Measurements from ENCODE around the gene LCOR. TPM values are rescaled to one million over a fixed set of nuclear protein-coding genes. Genes with fewer than 3 reads are reported as not detected.

The LCOR gene
- total RNA-seq, 4 donors from 2014 or later, result 13.0 to 36.8 (median 17.1) TPM

DNA sequence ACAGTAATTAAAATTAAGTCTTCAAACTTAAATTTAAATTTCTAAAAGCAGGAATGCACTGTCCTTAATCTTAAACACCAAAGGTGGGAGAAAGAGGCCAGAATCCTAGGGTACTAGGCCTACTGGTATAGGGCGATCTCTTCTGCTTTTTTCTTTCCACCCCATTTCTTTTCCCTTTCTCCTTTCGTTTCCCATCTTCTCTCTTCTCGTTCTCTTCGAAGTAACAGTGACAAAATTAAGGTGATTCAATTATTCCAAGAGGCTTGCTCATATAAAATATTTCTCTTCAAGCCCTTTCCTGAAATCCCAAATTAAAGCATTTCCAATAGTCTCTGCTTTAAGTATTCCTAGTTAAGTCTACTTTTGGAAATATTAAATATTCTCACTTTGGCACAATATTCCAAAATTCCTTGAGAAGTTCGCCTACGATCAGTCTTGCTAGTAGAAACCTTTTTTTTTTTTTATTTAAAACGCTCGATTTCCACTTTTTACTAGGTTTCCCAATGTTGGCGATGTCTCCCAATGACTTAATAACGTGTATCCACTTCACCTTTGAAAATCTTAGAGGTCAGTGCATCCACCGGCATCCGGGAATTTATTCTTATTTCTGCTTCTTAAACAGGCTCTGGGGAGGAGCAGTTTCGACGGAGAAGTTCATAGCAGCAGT is 765 bp upstream of the LCOR start:
- Histone ChIP-seq H3K27ac (peak overlapping the region; percentile 94), H3K36me3 (no peaks in the 10 kb centered on the region), H3K27me3 (no peaks in the 10 kb centered on the region), H3K4me1 (peaks cover 32% of the 10 kb centered on the region), H3K4me3 (peak overlapping the region; percentile 93), H3K9me3 (no peaks in the 10 kb centered on the region)
- DNase-seq (ENCODE audit: low spot score in 2 of 2), result no peak
- no peak for TF ChIP-seq POLR2A (IDR thresholded peaks at IDR 0.05)
- TF ChIP-seq, protein P1, sequence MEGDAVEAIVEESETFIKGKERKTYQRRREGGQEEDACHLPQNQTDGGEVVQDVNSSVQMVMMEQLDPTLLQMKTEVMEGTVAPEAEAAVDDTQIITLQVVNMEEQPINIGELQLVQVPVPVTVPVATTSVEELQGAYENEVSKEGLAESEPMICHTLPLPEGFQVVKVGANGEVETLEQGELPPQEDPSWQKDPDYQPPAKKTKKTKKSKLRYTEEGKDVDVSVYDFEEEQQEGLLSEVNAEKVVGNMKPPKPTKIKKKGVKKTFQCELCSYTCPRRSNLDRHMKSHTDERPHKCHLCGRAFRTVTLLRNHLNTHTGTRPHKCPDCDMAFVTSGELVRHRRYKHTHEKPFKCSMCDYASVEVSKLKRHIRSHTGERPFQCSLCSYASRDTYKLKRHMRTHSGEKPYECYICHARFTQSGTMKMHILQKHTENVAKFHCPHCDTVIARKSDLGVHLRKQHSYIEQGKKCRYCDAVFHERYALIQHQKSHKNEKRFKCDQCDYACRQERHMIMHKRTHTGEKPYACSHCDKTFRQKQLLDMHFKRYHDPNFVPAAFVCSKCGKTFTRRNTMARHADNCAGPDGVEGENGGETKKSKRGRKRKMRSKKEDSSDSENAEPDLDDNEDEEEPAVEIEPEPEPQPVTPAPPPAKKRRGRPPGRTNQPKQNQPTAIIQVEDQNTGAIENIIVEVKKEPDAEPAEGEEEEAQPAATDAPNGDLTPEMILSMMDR (IDR thresholded peaks at IDR 0.05), result no peak
- no peak for TF ChIP-seq EP300 (IDR thresholded peaks at IDR 0.05)
- no peak for TF ChIP-seq POLR2AphosphoS5 (IDR thresholded peaks at IDR 0.05)
- 20% methylated on average over 14 of the region's 14 CpGs for WGBS

DNA sequence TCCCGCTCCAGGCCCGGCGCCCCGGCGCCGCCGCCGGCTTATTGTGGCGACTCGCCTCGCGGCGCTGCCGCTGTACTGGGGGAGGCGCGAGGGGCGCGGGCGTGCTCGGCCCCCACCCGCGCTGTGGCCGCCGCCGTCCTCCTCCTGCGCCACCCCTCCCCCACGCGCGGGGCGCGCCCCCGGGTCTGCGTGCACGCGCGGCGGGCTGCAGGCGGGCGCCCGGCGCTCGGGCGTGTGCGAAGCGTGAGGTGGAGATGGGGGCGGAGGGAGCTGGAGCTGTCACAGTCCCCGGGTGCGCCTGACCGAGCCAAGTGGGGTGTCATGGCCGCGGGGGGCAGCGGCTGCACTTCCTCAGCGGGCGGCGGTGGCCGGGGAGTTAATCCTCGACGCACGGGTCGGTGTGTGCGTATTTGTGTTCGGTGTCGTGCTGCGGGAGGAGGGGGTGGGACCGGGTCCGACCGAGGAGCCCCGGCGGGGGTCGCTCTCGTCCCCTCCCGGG is 672 bp downstream of the LCOR start:
- Histone ChIP-seq H3K4me1 (peaks cover 33% of the 10 kb centered on the region), H3K9me3 (no peaks in the 10 kb centered on the region), H3K4me3 (peak overlapping the region; percentile 93), H3K36me3 (no peaks in the 10 kb centered on the region), H3K27ac (peak overlapping the region; percentile 94), H3K27me3 (no peaks in the 10 kb centered on the region)
- peak; percentile 85 to 91 for DNase-seq (ENCODE audit: low spot score in 2 of 2)
- TF ChIP-seq POLR2A (IDR thresholded peaks at IDR 0.05), result peak in 1 of 2 donors; percentile 44
- TF ChIP-seq, protein P1 (IDR thresholded peaks at IDR 0.05), result no peak
- no CpG with 5 or more reads among the region's 72 CpGs for WGBS

DNA sequence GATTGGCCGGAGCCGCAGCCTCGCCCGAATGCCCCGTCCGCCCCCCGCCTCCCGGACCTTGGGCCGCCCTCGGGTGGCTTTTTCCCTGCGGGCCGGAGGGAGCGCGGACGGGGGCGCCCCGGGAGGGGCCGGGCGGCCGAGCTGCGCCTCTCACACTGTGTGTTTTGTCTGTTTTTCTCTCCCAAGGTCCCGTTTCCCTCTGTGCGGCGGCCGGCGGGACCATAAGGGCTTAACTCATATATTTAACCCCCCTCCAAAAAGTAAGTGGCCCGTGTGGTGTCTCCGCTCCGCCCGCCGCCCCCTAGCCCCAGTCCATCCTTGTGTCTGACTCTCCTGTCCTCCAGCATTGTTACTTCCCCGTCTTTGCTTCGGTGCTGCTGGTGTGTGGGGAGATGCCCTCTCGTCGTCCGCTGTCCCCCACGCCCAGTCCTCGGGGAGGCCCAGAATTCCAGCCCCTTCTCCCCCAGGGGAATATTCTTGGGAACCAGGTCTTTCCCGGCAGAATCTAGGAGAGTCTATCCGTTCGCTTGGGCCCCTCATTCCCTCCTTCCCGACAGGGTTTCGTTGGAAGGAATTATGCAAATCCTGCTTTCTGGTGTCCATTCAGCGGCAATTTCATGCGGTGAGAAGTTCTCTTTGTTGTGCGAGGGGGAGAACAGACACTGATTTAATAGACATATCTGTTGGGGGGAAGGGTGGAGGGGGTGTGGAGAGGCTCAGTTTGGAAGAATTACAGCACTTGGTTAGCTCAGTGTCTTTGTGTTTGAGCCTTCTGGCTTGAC is 1.3 kb downstream of the LCOR start:
- Histone ChIP-seq H3K36me3 (no peaks in the 10 kb centered on the region), H3K27ac (peak overlapping the region; percentile 94), H3K4me1 (peaks cover 33% of the 10 kb centered on the region), H3K9me3 (no peaks in the 10 kb centered on the region), H3K4me3 (peak overlapping the region; percentile 93), H3K27me3 (no peaks in the 10 kb centered on the region)
- 5% methylated on average over 34 of the region's 46 CpGs for WGBS
- TF ChIP-seq, protein P1 (IDR thresholded peaks at IDR 0.05), result no peak
- no peak for TF ChIP-seq POLR2A (IDR thresholded peaks at IDR 0.05)
- no peak for TF ChIP-seq POLR2AphosphoS5 (IDR thresholded peaks at IDR 0.05)
- no peak for TF ChIP-seq EP300 (IDR thresholded peaks at IDR 0.05)
- peak in 1 of 2 donors; percentile 70 for DNase-seq (ENCODE audit: low spot score in 2 of 2)

DNA sequence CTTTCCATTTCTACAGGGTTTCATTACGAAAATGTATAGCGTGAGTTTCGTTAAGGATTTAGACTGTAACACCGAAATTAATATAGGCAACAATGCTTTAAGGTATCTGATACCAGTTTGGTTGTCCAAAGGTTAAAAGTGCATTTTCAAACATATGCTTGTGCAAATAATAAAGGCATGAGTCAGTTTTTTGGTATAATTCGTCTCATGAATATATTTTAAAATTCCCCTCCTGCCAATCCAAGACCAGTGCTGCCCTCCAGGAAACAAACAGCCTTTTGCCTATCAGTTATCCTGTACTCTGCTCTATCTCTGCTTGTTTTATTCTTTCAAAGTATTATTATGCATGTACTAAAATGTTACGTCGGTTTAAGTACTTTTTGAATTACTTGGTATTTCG is 2.0 kb downstream of the LCOR start:
- Histone ChIP-seq H3K4me3 (peak overlapping the region; percentile 93), H3K4me1 (peaks cover 33% of the 10 kb centered on the region), H3K27ac (no peak overlapping the region), H3K27me3 (no peaks in the 10 kb centered on the region), H3K36me3 (no peaks in the 10 kb centered on the region), H3K9me3 (no peaks in the 10 kb centered on the region)
- WGBS, result 62% methylated on average over 8 of the region's 8 CpGs
- TF ChIP-seq EP300 (IDR thresholded peaks at IDR 0.05) (no peak), POLR2A (IDR thresholded peaks at IDR 0.05) (no peak), POLR2AphosphoS5 (IDR thresholded peaks at IDR 0.05) (no peak)
- TF ChIP-seq, protein P1 (IDR thresholded peaks at IDR 0.05), result no peak
- no peak for DNase-seq (ENCODE audit: low spot score in 2 of 2)

DNA sequence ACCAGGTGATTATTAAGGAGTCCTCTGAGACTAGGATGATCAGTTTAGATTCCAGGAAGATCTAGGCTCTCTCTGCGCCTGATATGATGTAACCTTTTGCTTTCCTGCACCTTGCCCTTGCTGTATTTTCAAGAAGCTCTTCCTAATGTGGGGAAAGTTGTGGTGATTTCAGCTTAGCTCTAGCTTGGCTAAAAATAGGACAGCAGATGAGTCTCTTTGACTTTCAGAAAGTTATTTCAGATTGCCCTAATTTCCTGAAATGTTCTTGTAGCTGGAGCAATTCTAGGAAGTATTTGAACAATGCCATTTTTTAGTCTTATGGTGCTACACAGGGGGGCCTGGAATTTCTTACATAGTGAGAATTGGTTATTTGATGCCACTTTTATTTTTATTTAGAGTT is 3.8 kb downstream of the LCOR start:
- TF ChIP-seq POLR2A (IDR thresholded peaks at IDR 0.05) (no peak), POLR2AphosphoS5 (IDR thresholded peaks at IDR 0.05) (no peak), EP300 (IDR thresholded peaks at IDR 0.05) (no peak)
- TF ChIP-seq, protein P1 (IDR thresholded peaks at IDR 0.05), result no peak
- Histone ChIP-seq H3K9me3 (no peaks in the 10 kb centered on the region), H3K4me3 (no peak overlapping the region), H3K4me1 (peaks cover 33% of the 10 kb centered on the region), H3K27ac (no peak overlapping the region), H3K36me3 (no peaks in the 10 kb centered on the region), H3K27me3 (no peaks in the 10 kb centered on the region)
- 56% methylated on average over 1 of the region's 1 CpG for WGBS
- DNase-seq (ENCODE audit: low spot score in 2 of 2), result no peak

Measured in suprapubic skin (tissue), 4 donors.